ENCODE results near the gene LCE1F.

DNA sequence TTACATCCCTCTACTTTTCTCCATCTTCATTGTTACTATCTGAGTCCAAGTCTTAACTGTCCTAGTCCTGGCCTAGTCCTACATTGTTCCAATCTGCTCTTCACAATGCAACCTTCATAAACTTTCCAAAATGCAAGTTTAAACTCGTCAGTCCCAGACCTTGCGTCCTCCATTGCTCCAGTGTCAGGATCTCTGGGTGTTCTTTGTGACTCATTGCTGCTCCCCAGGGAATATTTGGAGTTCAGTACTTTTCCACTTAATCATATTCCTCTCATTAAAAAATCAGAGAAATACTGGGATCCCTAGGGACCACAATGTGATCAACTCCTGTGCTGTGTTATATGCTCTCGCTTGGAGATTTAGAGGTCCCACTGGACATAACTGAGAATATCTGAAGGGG, 35.1 kb upstream of the LCE1F start:
- TF ChIP-seq, protein P1, sequence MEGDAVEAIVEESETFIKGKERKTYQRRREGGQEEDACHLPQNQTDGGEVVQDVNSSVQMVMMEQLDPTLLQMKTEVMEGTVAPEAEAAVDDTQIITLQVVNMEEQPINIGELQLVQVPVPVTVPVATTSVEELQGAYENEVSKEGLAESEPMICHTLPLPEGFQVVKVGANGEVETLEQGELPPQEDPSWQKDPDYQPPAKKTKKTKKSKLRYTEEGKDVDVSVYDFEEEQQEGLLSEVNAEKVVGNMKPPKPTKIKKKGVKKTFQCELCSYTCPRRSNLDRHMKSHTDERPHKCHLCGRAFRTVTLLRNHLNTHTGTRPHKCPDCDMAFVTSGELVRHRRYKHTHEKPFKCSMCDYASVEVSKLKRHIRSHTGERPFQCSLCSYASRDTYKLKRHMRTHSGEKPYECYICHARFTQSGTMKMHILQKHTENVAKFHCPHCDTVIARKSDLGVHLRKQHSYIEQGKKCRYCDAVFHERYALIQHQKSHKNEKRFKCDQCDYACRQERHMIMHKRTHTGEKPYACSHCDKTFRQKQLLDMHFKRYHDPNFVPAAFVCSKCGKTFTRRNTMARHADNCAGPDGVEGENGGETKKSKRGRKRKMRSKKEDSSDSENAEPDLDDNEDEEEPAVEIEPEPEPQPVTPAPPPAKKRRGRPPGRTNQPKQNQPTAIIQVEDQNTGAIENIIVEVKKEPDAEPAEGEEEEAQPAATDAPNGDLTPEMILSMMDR (IDR thresholded peaks at IDR 0.05) = no peak
- no peak for TF ChIP-seq POLR2A (IDR thresholded peaks at IDR 0.05)
